ENCODE measurements around the gene UBAP2. TPM values are rescaled to one million over a fixed set of nuclear protein-coding genes. Genes with fewer than 3 reads are reported as not detected.

The UBAP2 gene
- total and polyA plus RNA-seq, 2 of the 4 experiments (the other 2 are of a cell fraction): 12.9 to 25.5 TPM

GRCh38 chr9:33878691-33879366 is 169.9 kb downstream of the UBAP2 start:
- H4K8ac ChIP-seq (ENCODE audit: low read depth in 2 of 2, low read length in 2 of 2): no peak overlapping the region

More at GRCh38 chr9:33878691-33879366, 169.9 kb downstream of the UBAP2 start:
- H4K5ac ChIP-seq (ENCODE audit: low read depth, low read length): no peak overlapping the region
- H2BK15ac ChIP-seq (ENCODE audit: low read depth, low read length): no peak overlapping the region
- H2BK120ac ChIP-seq (ENCODE audit: low read depth, low read length): no peak overlapping the region
- H3K56ac ChIP-seq (ENCODE audit: extremely low read depth, insufficient read depth, low read length): no peak overlapping the region
- no peak overlapping the region for H2AK5ac ChIP-seq (ENCODE audit: low read depth, low read length)
- no peak overlapping the region for H3K14ac ChIP-seq (replicated peaks; ENCODE audit: low read depth, low read length)
- no peaks in the 10 kb centered on the region for H3K27me3 ChIP-seq (ENCODE audit: control insufficient read depth, insufficient read depth, low read length)
- no peak overlapping the region for H3K27ac ChIP-seq (ENCODE audit: insufficient read depth, low read length)
- WGBS, 2 experiments (ENCODE audit: extremely low coverage in 2 of 2, insufficient read length in 1 of 2): 72% methylated on average over 2 of the region's 7 CpGs; no CpG with 5 or more reads in 1 of the 2 experiments
- peaks cover 7% of the 10 kb centered on the region for H3K4me1 ChIP-seq (ENCODE audit: control insufficient read depth, insufficient read depth, low read length)
- DNase-seq (no peak), ATAC-seq (ENCODE audit: low read depth) (no peak)
- no TSS peak for BruUV-seq (replicated peaks)
- H2AK9ac ChIP-seq (replicated peaks; ENCODE audit: low read depth, low read length, poor library complexity): no peak overlapping the region
- H2BK5ac ChIP-seq (ENCODE audit: low read depth, low read length, poor library complexity, severe bottlenecking): no peak overlapping the region
- no peak overlapping the region for H3K4me2 ChIP-seq (ENCODE audit: low read depth, low read length)
- no peak overlapping the region for H3K23ac ChIP-seq (ENCODE audit: low read depth, low read length)
- in situ Hi-C loops (cut with MboI; ENCODE audit: low sequenced_read_pairs): no loop called here
- H3K36me3 ChIP-seq (ENCODE audit: control insufficient read depth, insufficient read depth, low read length): no peaks in the 10 kb centered on the region
- POLR2A ChIA-PET (ENCODE audit: unreplicated experiment): interaction anchor here (0.6 kb wide), 1 partner anchor 17 kb away, joined by 11 read pairs; no protein-coding TSS in a partner anchor
- H3K79me1 ChIP-seq (ENCODE audit: low read depth in 1 of 2, low read length in 2 of 2): peaks cover 15 to 75% of the 10 kb centered on the region in 2 experiments
- no peak overlapping the region for H4K91ac ChIP-seq (ENCODE audit: insufficient read depth, low read depth, low read length)
- H3K9ac ChIP-seq (ENCODE audit: low read depth, low read length): no peak overlapping the region
- no peak overlapping the region for H2AFZ ChIP-seq (replicated peaks; ENCODE audit: low read length, poor library complexity)
- no peak overlapping the region for H3K4me3 ChIP-seq (ENCODE audit: insufficient read depth, low read depth, low read length)
- peaks cover 22% of the 10 kb centered on the region for H3K9me1 ChIP-seq (ENCODE audit: insufficient read depth, low read length)
- no peak overlapping the region for H3K18ac ChIP-seq (ENCODE audit: low read depth, low read length)
- peaks cover 74% of the 10 kb centered on the region for H4K20me1 ChIP-seq (ENCODE audit: insufficient read depth, low read length)
- no peaks in the 10 kb centered on the region for H3K9me3 ChIP-seq (ENCODE audit: control insufficient read depth, insufficient read depth, low read length)
- CTCF ChIA-PET: no interaction called here
- no peak overlapping the region for H2BK20ac ChIP-seq (ENCODE audit: low read depth, low read length)
- dilution Hi-C loops (cut with HindIII; ENCODE audit: low sequenced_read_pairs, unreplicated experiment): no loop called here
- H3K4ac ChIP-seq (ENCODE audit: low read depth, low read length): no peak overlapping the region
- TF ChIP-seq CTCF (conservative IDR thresholded peaks at IDR 0.05; ENCODE audit: low read depth, low read length) (no peak), RAD21 (IDR thresholded peaks at IDR 0.05; ENCODE audit: low read length) (no peak), MXI1 (IDR thresholded peaks at IDR 0.05; ENCODE audit: borderline replicate concordance, low read depth, low read length) (no peak), FOS (IDR thresholded peaks at IDR 0.05; ENCODE audit: low read depth, low read length) (no peak), ELK1 (IDR thresholded peaks at IDR 0.05; ENCODE audit: borderline replicate concordance, low read depth, low read length) (no peak), MAFK (IDR thresholded peaks at IDR 0.05; ENCODE audit: low read depth, low read length) (no peak), RFX5 (IDR thresholded peaks at IDR 0.05; ENCODE audit: low read depth, low read length) (no peak), USF2 (IDR thresholded peaks at IDR 0.05; ENCODE audit: low read depth, low read length) (no peak), MAZ (IDR thresholded peaks at IDR 0.05; ENCODE audit: borderline replicate concordance, low read depth, low read length) (no peak), NFE2L2 (IDR thresholded peaks at IDR 0.05; ENCODE audit: low read depth, low read length) (no peak), RCOR1 (IDR thresholded peaks at IDR 0.05; ENCODE audit: insufficient replicate concordance, low read length) (no peak), CEBPB (IDR thresholded peaks at IDR 0.05; ENCODE audit: low read depth, low read length) (no peak), POLR2A (IDR thresholded peaks at IDR 0.05; ENCODE audit: low read depth, low read length) (no peak), SMC3 (IDR thresholded peaks at IDR 0.05; ENCODE audit: low read depth, low read length) (no peak), CHD1 (IDR thresholded peaks at IDR 0.05; ENCODE audit: low read depth, low read length) (no peak), BHLHE40 (IDR thresholded peaks at IDR 0.05; ENCODE audit: low read depth, low read length) (no peak)
- intact Hi-C loops (cut with micrococcal nuclease): no loop called here
